8988T (cell line): ENCODE data around the gene ANKRD2.
"Not testable (repeated sequence)": the region's sequence is repeated elsewhere in the genome, so short reads cannot be mapped to it uniquely, and the experiment has no call there.

Experiments used
- DNase-seq: peaks from one replicate; pipeline ENCODE4 v3.0.0; 2011

The ANKRD2 gene, protein sequence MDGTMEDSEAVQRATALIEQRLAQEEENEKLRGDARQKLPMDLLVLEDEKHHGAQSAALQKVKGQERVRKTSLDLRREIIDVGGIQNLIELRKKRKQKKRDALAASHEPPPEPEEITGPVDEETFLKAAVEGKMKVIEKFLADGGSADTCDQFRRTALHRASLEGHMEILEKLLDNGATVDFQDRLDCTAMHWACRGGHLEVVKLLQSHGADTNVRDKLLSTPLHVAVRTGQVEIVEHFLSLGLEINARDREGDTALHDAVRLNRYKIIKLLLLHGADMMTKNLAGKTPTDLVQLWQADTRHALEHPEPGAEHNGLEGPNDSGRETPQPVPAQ

DNA sequence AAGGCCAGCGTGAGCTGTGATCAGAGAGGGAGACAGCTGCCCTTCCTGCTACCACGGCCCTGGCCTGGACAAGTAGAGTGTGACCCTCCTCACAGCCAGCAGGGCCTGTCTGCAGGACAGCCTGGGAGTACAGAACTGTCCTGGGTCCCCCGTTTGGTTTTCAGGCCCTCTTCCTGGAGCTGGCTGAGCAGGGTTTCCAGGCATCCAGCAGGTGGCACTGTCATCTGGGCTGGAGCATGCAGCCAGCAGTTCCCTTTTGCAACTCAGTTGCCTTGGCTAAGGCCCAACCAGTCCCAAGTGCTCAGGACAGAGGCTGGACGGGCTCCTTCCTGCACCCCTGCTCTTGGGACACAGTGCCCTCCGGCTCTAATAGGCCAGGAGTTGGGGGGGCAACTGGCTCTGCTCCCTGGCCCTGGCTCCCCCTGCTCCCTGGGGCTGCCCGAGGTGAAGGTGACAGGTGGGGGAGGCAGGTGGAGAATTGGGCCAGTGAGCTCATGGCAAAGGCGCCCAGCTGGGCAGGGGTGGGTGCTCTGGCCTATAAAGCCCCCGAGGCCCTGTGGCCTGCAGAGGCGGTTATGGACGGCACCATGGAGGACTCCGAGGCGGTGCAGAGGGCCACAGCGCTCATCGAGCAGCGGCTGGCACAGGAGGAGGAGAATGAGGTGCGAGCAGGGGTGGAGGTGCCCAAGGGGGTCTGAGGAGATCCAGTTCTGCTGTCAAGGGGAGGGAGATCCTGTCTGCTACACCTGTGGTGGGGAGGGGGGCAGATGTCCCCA is at the start of gene ANKRD2:
TSS of gene ANKRD2 (plus strand) at position 566 of the 776 bp plus-strand sequence. CDS start at position 576, 10 bp downstream.
- no peak for DNase-seq

DNA sequence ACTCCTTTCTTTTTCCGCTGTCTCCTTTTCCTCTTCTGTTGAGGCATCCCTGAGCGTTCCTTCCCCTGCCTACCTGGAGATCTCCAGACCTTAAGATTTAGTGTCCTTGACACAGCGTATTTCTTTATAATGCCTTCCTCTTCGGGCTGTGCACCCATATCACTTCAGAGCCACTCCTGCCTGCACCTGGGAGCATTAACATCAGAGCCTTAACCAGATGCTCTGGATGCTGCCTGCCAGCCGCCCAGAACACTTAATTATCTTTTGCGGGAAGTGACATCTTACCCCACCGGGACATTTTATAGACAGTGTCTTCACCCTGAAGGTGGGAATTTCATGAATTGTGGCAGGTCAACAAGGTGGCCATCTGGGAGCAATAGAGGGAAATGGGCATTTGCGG is 49.6 kb upstream of the ANKRD2 start:
- no peak for DNase-seq

DNA sequence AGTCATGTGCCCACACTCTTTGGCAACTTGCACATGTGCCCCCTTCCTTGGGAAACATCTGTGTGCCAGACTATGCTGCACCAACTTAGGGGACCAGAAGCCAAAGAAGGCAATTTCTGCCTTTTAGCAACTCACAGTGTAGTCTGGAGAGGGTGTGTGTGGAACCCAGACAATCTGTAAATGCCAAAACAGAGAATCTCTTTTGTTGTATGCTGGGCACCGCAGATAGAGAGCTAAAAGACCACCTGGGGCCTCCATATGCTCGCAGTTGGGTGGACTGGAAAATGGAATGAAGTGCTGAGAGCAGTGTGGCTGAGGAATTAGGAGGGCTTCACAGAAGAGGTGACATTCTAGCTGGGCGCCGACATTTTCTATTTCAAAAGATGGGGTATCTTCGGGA is 47.5 kb upstream of the ANKRD2 start:
- DNase-seq: no peak

DNA sequence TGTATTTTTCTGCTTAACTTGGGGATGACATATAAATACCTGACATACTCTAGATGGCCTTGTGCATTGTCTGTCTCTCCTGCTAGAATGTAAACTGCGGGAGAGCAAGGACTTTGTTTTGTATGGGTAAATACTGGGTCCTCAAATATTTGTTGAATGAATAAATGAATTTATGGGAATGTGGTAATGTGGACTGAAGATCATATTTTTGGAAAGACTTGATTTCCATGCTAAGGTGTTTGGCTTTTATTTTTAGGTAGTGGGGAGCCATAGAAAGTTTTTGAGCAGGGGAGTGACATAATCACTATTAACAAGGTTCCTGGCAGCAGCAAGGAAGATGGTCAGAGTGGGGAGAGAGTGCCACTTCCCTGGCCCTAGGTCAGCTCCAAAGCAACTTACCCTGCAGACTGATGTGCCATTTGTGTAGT is 46.9 kb upstream of the ANKRD2 start:
- DNase-seq: no peak

DNA sequence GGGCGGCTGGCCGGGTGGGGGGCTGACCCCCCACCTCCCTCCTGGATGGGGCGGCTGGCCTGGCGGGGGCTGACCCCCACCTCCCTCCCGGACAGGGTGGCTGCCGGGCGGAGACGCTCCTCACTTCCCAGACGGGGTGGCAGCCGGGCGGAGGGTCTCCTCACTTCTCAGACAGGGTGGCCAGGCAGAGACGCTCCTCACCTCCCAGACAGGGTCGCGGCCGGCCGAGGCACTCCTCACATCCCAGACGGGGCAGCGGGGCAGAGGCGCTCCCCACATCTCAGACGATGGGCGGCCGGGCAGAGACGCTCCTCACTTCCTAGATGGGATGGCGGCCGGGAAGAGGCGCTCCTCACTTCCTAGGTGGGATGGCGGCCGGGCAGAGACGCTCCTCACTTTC is 43.7 kb upstream of the ANKRD2 start:
- DNase-seq: not testable (repeated sequence)

DNA sequence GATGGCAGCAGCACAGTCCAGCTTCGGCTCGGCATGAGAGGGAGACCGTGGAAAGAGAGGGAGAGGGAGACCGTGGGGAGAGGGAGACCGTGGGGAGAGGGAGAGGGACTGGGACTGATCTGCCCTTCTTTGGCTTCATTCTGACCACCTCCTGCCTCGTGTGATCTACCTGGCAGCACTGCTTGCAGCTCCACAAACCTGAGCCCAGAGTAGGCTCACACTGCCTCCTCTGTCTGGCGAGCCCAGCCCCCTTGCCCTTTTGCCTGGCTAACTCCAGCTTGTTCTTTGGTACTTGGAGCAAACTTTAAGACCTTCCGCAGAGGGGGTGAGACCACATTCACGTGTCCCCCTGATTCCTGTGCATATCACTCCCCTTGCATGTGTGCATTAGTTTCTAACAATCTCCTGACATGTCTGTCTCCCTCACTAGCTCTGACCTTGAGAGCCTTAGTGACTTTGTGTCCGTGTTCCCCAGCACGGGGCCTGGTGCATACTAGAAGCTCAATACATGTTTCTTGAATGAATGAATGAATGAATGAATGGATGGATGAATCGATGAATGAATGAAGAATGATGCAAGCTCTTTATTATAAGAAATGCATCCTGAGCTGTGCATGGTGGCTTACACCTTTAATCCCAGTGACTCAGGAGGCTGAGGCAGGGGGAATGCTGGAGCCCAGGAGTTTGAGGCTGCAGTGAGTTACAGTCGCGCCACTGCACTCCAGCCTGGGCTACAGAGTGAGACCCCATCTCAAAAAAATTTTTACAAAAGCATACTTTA is 42.7 kb upstream of the ANKRD2 start:
- DNase-seq: no peak

DNA sequence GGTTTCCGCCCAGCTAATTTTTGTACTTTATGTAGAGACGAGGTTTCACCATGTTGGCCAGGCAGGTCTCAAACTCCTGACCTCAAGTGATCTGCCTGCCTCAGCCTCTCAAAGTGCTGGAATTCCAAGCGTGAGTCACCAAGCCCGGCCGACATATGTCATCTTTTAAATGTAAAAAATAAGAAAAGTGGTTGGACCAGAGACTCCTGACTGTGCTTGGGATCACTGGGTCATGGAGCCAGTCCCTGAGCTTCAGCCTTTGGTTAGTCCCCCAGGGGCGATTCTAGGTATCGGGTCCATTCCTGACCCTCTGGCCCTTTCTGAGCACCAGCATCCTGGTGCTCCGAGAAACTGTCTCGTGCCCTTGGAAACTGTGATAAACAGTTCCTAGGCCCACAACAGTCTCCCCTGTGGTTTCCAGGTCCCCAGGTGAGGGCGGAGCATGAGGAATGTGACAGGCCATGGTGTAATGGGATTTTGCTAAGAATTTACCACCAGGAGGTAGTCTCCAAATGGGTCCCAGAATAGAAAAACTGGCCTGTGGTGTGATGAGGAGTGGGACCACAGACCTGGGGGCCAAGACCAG is 41.1 kb upstream of the ANKRD2 start:
- DNase-seq: no peak

DNA sequence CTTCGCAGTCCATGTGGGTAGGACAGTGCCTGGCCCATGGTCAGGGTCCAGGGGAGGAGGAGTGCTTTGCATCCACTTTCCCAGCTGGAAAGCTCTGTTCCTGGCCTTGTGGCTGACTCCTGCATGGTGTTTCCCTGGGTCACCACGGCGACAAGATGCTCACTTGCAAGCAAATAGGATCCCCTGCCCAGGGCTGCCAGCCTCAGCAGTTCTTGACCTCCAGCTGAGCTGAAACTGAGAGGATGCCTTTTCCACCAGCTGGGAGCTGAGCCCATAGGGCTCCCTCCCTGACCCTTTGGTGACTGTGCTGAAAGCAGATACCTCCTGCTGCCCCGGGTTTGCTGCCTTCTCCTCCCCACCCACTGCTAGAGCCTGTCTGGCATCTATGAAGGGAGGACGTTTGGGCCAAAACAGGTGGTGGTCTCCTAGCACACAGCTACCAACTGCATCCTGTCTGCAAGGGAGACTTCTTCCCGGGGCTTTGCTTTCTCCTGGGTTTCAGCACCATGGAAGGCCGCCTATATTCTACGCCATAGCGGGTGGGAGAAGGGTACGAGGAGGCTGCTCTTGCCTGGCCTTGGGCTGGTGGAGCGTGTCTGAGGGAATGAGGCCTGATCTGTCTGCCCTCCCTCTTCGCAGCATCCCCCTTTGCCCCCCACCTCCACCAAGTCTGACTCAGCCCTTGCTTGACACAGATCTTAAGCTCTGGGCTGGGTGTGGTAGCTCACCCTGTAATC is 39.5 kb upstream of the ANKRD2 start:
- no peak for DNase-seq

DNA sequence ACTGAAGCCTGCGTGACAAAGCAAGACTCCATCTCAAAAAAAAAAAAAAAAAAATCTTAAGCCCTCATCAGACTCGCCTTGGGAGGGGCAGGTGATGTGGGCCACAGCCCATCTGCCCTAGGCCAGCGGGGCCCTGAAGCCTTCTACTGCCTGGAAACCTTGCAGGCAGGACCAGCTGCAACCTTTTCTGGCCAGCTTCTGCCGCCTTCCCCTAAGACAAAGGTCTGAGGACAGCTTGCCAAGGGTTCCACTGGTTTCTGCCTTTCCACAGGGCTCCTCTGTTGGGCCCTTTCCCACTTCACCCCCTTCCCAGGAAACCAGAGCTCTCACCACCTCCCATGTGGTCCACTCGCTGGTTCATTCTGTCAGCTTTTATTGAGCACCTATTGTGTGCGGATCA is 38.7 kb upstream of the ANKRD2 start:
- DNase-seq: no peak

DNA sequence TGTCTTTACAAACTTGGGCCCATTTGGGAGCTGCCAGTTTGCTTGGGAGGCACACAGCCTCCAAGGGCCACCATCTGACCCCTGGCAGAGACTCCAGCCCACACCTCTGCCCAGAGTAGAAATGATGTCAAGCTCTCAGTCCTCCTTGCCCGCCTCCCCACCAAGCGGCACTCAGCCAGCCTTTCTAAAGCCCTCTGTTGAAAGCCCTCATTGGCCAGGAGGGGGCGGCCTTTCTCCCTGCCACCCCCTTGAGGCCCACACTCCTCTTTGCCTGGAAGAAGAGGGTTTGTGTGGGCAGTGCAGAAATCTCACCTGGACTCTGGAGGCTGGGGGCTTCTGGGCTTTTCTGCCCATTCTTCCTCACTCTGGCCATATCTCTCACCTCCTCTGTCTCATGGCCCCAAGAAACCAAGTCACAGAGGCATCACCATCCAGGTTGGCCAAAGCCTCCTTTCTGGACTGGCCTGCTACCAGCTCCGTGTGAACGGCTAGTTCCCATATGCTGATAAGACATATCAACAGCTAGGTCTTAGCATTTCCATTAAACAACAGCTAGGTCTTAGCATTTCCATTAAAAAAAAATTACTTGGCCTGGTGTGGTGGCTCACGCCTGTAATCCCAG is 37.7 kb upstream of the ANKRD2 start:
- DNase-seq: peak; percentile 86

DNA sequence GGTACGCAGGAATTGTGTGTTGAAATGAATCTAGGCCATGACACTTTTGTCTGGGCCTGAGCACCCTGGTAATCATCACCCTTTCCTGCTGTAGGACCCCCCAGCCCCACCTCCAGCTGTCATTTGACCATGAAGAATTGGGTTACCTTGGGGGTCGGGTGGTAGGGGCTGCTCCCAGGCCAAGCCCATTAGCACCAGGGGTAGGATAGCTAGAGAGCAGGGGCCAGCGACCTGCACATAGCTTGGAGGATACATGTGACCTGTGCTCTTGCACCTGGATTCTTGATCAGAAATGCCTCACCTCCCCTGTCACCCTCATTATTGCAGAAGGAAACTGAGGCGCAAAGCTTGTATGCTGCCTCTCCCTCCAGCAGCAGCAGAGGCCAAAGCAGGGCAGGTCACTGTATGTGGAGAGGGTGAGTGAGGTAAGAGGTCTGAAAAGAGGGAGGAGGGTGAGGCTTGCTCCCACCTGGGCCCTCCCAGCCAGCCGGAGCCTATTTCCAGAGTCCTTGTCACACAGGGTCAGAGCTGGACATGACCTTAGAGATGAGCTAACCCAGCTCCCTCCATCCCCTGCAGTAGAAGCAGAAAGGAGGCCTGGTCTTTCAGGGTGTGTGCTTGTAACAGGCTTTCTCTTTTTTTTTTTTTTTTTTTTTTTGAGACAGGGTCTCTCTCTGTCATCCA is 35.3 kb upstream of the ANKRD2 start:
- no peak for DNase-seq

DNA sequence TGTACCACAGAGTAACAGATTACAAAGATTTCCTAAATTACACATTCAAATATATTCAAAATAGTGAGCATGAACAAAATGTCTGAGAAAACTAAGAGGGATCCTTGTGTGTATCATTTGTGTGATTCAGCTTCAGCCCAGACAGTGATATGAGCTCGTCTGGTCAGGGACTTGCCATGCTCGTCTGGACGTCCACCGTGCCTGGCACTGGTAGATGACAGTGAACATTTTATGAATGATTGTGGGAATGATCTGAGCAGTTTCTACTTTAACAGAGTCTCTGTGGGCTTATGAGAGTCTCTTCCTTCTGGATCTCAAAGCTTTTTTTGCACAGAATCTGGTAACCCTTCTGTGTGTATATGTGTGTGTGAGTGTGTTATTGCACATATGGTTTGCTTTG is 34.2 kb upstream of the ANKRD2 start:
- DNase-seq: no peak

DNA sequence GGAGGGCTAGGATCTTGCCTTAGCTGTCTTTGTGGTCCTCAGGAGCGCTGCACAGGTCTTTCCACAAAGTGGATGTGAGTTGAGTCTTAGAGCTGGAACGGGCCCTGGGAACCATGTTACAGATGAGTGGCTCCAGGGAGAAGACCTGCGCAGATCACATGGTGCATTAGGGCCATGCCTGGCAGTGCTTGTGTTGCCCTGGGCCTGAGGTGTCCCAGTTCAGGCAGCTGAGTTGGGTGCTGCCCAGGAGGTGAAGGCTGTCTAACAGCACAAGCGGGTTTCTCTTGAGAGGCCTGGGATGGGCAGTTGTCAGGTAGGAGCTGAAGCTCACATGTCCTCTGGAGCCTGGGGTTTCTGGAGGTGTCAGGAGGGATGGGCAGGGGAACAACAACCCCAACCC is 33.7 kb upstream of the ANKRD2 start:
- DNase-seq: no peak

DNA sequence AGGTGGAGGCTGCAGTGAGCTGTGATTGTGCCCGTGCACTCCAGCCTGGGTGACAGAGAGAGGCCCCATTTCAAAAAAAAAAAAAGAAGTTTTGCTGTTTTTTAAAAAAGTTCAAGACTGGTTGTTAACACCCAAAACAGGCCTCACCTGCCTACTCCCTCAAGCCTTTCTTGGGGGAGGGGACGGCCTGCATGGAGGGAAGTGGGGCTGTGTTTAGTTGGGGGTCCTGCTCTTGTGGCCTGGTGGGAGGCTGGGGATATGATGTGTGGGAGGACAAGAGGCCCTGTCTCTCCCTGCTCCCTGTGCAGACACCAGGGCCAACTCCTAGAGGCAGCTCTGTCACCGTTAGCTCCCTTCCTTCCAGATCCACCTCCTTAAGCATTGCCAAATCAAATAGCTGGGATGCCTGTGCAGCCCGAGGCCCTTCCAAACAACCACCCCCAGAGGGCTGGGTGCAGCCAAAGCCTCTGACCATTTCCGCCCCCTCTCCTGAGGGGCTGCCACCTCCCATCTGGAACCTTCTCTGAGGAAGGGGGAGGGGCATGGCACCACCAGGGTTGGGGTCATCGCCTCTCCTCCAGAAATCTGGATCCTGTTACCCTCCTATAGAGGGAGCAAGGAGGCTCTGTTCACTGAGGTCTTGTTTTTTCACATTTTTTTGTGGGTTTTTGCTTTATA is 32.9 kb upstream of the ANKRD2 start:
- no peak for DNase-seq

DNA sequence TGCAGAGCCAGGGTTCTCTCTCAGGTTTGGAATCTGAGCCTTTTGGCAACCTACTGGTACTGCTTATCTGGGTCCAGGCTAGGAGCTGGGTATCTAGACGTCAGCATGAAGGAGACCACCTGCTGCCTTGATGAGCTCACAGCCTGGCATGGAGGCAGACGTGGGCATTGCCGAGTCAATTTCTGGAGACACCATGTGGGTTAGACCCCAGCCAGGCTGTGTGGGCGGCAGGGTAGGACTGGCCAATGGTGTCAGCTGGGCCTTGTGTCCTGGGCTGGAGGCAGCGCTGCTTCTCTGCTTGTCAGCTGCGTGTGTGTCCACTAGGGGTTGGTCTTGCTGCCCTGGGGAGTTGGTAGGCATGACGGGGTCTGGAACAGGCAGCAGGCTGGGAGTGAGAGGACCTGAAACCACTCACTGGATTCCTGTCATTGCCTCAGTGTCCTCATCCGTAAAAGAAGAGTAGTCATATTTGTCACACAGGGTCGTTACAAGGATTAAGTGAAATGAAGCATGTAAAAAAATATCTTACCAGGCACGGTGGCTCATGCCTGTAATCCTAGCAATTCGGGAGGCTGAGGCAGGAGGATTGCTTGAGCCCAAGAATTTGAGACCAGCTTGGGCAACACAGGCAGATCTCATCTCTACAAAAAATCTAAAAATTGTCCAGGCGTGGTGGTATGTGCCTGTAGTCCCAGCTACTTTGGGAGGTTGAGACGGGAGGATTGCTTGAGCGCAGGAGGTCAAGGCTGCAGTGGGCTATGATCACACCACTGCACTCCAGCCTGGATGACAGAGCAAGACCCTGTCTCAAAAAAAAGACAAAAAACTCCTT is 31.7 kb upstream of the ANKRD2 start:
- DNase-seq: no peak

DNA sequence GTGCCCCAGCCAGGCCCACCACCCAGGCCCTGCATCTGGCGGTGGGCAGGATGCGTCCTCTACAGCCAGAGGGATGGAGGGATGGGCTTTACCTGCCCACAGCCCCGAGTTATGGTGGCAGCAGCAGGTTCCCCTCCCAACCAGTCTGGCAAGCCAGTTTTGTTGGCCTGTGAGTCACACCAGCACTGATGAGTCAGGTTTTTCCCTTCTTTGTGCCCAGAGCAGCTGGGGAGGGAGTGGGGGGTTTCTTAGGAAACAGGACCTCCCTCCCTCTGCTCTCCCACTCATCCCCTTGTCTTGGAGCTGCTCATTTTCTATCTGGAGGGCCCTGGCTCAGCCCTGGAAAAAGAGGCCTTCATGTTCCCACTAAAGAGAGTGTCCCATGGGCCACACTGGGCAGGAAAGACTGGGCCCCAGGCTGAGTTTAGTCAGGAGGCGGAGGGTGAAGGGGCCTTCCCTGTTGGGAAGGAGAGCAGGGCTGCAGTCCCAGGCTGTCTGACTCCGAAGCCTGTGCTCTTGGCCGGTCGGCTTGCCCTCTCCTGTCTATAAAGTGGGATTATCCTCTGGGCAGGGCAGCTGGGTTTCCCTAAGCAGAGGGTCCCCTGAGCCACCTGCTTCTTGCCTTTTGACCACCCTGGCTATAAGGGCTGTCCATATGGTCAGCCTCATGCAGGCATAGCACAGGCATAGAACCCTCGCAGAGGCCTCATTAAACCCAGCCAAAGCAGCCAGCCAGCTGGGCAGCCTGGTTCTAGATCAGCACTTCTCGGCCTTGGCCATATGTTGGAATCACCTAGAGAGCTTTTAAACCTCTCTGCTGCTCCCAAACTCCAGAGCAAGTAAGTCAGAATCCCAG is 30.2 kb upstream of the ANKRD2 start:
- no peak for DNase-seq

DNA sequence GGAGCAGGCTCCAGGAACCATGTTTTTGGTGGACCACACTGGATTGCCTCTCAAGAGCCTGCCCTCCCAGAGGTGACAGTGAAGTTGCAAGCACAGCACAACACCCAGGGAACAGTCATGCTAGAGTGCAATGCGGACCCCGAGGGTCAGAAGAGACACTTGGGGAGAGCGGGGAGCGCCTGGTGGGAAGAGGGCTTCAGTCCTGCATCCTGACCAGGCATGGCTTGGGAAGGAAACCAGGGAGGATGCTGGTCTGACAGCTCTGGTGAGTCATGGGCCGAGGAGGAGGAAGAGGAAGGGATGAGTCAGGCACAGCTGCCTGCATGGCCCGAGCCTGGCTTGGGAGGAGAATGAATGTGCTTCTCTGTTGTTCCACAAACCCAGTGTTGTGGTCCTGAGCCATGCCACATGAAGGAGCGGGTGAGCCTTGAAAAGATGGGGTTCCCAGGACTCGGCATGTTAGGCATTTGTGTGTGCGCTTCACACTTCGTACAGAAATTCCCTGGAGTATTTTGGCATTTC is 29.5 kb upstream of the ANKRD2 start:
- peak; percentile 79 for DNase-seq

DNA sequence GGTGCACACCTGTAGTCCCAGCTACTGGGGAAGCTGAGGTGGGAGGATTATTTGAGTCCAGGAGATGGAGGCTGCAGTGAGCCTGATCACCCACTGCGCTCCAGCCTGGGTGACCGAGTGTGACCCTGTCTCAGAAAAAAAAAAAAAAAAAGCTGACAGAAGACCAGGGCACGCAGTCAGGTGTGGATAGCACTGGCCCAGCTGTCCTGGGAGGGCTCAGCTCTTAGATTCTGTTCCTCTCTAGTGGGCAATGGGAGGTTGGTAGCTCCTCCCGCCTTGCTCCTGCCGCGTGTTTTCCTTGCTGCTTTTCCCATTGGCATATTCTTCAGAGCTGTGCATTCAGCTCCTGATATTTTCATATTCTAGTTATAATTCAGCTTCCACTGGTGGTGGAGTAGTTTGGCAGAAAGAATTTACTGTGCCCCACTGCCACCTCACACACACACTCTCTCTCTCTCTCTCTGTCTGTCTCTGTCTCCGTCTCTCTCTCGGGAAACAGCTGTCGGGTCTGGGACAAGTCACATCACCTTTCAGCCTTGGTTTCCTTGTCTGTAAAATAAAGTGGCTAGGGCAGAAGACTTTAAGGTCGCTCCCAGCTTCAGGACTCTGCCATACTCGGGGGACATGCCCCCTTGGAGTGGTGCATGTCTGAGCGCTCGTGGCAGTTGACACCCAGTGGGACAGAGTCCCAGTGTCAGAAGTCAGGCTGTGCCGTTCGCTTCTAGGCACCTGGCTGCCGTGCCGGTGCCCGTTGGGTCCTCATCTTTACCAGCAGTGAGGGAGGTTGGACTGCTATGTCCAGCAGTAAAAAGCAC is 25.9 kb upstream of the ANKRD2 start:
- no peak for DNase-seq
